DMS153 (cell line): Measurements from ENCODE around the gene GALR2.
A peak's percentile ranks its signal among the peaks of the same experiment; 100 is the strongest.
"Not testable (repeated sequence)": the region's sequence is repeated elsewhere in the genome, so short reads cannot be mapped to it uniquely, and the experiment has no call there.

Experiments used
- DNase-seq: peaks from one replicate; lab custom pipeline; 2025; lab: John Stamatoyannopoulos, UW

GALR2 gene

GRCh38 chr17:76074390-76075363 is at the start of gene GALR2:
Gene GALR2 (plus strand): TSS chr17:76074781. CDS start chr17:76074884, 103 bp downstream.
- DNase-seq, result no peak

- no peak for DNase-seq
These were observed 49.3 kb upstream of the GALR2 start for GRCh38 chr17:76025294-76025693.

- no peak for DNase-seq
These were observed 47.8 kb upstream of the GALR2 start for GRCh38 chr17:76026714-76027158.

- no peak for DNase-seq
These were observed 47.3 kb upstream of the GALR2 start, which contains the start of gene EVPL for GRCh38 chr17:76027159-76027839. Gene EVPL (minus strand): TSS chr17:76027306. CDS start chr17:76027198, 108 bp downstream.

GRCh38 chr17:76032073-76032779 is 42.4 kb upstream of the GALR2 start:
- peak; percentile 26 for DNase-seq

- no peak for DNase-seq
These were observed 41.8 kb upstream of the GALR2 start for GRCh38 chr17:76032780-76033108.

GRCh38 chr17:76033139-76033538 is 41.4 kb upstream of the GALR2 start:
- no peak for DNase-seq

GRCh38 chr17:76034428-76035350 is 39.9 kb upstream of the GALR2 start:
- no peak for DNase-seq

- no peak for DNase-seq
These were observed 37.9 kb upstream of the GALR2 start for GRCh38 chr17:76036497-76037261.

- DNase-seq, result no peak
These were observed 36.5 kb upstream of the GALR2 start for GRCh38 chr17:76038050-76038449.

- no peak for DNase-seq
These were observed 35.5 kb upstream of the GALR2 start for GRCh38 chr17:76039121-76039520.

GRCh38 chr17:76040376-76040775 is 34.2 kb upstream of the GALR2 start:
- no peak for DNase-seq

GRCh38 chr17:76042868-76043267 is 31.7 kb upstream of the GALR2 start:
- DNase-seq, result not testable (repeated sequence)

- not testable (repeated sequence) for DNase-seq
These were observed 30.0 kb upstream of the GALR2 start for GRCh38 chr17:76044475-76045007.

- DNase-seq, result no peak
These were observed 28.5 kb upstream of the GALR2 start for GRCh38 chr17:76046064-76046463.

- no peak for DNase-seq
These were observed 26.5 kb upstream of the GALR2 start for GRCh38 chr17:76048025-76048605.

GRCh38 chr17:76048711-76049110 is 25.9 kb upstream of the GALR2 start:
- DNase-seq, result no peak

- DNase-seq, result no peak
These were observed 25.3 kb upstream of the GALR2 start for GRCh38 chr17:76049239-76049638.

- no peak for DNase-seq
These were observed 24.6 kb upstream of the GALR2 start for GRCh38 chr17:76049836-76050537.
